ACC112 (cell line): ENCODE results near the gene GRB10.

Experiments
- H2AFZ ChIP-seq: fragments of 200-600 bp; sonication (generic); one replicate; pipeline ENCODE4 v1.6.0; 2017; ENCODE audit warnings: antibody characterized with exemption, low read length; ENCODE audit not compliant: unreplicated experiment
- H3K27ac ChIP-seq: fragments of 200-600 bp; sonication (generic); 2 replicates; pipeline ENCODE4 v1.5.1; 2014; ENCODE audit warnings: low read depth, mild to moderate bottlenecking, antibody characterized with exemption, low read length, moderate library complexity
- H3K27me3 ChIP-seq: fragments of 200-600 bp; sonication (generic); 2 replicates; pipeline ENCODE4 v1.6.1; 2014; ENCODE audit warnings: mild to moderate bottlenecking, antibody characterized with exemption, low read length, moderate library complexity, mixed read lengths; ENCODE audit not compliant: insufficient read depth
- H3K36me3 ChIP-seq: fragments of 200-600 bp; sonication (generic); 2 replicates; pipeline ENCODE4 v1.6.1; 2016; ENCODE audit warnings: mild to moderate bottlenecking, antibody characterized with exemption, low read length, moderate library complexity, mixed read lengths; ENCODE audit not compliant: insufficient read depth
- H3K4me1 ChIP-seq: fragments of 200-600 bp; sonication (generic); one replicate; pipeline ENCODE4 v1.6.1; 2016; ENCODE audit warnings: low read length, mixed read lengths; ENCODE audit not compliant: insufficient read depth, unreplicated experiment, control insufficient read depth
- H3K4me3 ChIP-seq: fragments of 200-600 bp; sonication (generic); 2 replicates; pipeline ENCODE4 v1.5.1; 2014; ENCODE audit warnings: mild to moderate bottlenecking, low read depth, low read length
- H3K79me2 ChIP-seq: fragments of 200-600 bp; sonication (generic); one replicate; pipeline ENCODE4 v1.6.0; 2016; ENCODE audit warnings: low read length; ENCODE audit not compliant: control insufficient read depth, unreplicated experiment, insufficient read depth

Gene GRB10

DNA sequence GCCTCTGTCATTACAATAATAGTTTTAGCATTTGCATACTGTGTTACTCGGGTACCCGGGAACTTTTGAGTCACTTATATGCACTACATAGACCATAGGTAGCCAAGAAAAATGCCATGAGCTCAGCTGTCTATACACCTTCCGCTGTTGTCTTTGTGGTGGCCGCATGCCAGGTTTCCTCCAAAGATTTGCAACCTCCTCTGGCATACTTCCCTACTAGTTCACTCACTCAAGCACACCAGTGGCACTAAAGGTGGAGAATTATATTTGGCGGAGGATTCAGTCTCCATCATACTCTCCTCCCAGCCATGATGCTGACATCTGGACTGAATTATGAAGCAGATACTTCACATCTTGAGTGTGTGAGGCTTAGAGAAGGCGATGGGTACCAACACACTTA lies 35.6 kb upstream of the GRB10 start:
- H3K27me3 ChIP-seq: no peaks in the 10 kb centered on the region
- peaks cover 24% of the 10 kb centered on the region for H3K4me1 ChIP-seq
- H3K79me2 ChIP-seq: no peaks in the 10 kb centered on the region
- no peaks in the 10 kb centered on the region for H3K36me3 ChIP-seq
- H2AFZ ChIP-seq: no peak overlapping the region
- no peak overlapping the region for H3K4me3 ChIP-seq
- no peak overlapping the region for H3K27ac ChIP-seq

DNA sequence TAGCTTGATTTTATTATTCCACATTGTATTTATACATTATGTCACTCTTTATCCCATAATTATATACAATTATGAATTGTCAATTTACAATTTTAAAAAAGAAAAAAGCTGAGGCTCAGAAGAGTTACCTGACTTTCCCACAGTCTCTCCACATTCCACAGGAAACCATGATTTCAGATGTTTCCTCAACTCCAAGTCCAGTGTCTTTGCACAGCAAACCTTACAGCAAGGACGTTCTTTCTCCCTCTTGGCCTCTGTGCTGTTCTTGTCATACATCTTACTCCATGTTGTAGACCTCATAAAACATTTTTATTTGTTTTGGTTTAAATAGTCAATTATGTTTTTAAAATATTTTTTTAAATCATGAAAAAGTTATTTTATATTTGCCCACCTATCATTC lies 34.9 kb upstream of the GRB10 start:
- Histone ChIP-seq H3K4me3 (no peak overlapping the region), H3K4me1 (peaks cover 28% of the 10 kb centered on the region), H3K36me3 (no peaks in the 10 kb centered on the region)

DNA sequence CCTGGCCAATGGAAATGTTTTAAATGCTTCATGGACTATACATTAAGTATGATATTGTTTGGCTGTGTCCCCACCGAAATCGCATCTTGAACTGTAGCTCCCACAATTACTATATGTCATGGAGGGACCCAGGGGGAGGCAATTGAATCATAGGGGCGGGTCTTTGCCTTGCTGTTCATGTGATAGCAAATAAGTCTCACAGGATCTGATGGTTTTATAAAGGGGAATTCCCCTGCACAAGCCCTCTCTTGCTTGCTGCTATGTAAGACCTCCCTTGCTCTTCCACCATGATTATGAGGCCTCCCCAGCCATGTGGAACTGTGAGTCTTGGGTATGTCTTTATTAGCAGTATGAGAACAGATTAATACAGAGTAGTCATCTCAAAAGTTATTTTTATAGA lies 32.4 kb upstream of the GRB10 start:
- no peak overlapping the region for H3K27ac ChIP-seq
- H3K4me1 ChIP-seq: peaks cover 15% of the 10 kb centered on the region
- H3K4me3 ChIP-seq: no peak overlapping the region
- H3K36me3 ChIP-seq: no peaks in the 10 kb centered on the region
- no peak overlapping the region for H2AFZ ChIP-seq
- H3K79me2 ChIP-seq: no peaks in the 10 kb centered on the region
- no peaks in the 10 kb centered on the region for H3K27me3 ChIP-seq

More for the DNA sequence above, 34.9 kb upstream of the GRB10 start:
- H2AFZ ChIP-seq: no peak overlapping the region
- H3K27ac ChIP-seq: no peak overlapping the region
- H3K79me2 ChIP-seq: no peaks in the 10 kb centered on the region
- no peaks in the 10 kb centered on the region for H3K27me3 ChIP-seq

DNA sequence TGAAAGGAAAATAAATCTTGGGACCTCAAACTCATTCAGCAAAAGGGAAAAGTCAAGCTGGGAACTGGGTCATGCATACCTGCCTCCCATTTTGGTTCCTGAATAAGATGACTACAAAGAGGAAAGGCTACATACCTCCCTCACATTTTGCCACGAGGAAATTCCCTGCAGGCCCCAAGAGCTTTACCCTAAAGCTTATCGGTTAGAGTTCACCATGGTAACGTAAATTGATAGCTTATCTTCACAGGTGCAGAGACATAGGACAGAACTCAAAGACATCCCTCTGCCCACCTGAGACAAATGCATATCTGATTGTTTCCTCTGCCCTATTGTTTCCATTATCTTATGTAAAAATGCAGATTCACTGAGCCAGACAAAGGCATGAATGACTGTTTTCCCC lies 31.5 kb upstream of the GRB10 start:
- no peaks in the 10 kb centered on the region for H3K27me3 ChIP-seq
- no peak overlapping the region for H3K27ac ChIP-seq
- H3K4me1 ChIP-seq: peaks cover 15% of the 10 kb centered on the region
- H3K36me3 ChIP-seq: no peaks in the 10 kb centered on the region
- H2AFZ ChIP-seq: no peak overlapping the region
- H3K79me2 ChIP-seq: no peaks in the 10 kb centered on the region
- no peak overlapping the region for H3K4me3 ChIP-seq

DNA sequence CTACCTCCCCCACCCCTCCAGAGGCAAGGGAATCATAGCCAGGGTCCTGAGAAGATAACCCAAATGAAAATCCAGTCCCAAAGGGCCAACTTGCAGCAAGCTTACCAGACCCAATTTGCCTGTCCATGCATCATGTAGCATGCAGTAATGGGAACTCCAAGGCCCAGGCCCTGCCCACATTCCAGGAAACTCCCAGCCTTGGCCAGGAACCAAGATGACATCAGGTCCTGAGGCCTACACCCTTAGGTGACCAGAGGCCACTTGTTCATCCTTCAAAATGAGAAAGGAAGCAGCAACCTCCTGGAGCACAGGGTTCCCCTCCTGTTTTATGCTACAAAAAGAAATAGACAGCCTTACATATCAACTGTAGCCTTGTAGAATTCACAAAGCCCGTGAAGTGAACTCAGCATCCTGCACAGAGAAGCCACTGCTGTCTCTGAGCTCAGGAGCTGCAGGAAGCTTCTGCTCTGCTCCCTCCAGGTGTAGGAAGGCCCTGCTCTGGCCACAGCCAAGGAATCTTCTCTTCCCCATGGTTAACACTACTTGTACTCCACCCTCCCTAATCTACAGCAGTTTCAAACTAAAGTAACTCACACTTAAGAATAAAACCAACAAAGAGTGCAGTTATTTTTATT lies 30.3 kb upstream of the GRB10 start:
- no peak overlapping the region for H3K4me3 ChIP-seq
- H2AFZ ChIP-seq: no peak overlapping the region
- H3K27me3 ChIP-seq: no peaks in the 10 kb centered on the region
- peaks cover 10% of the 10 kb centered on the region for H3K4me1 ChIP-seq
- peak overlapping the region; percentile 4; the same call in 1 of the 2 replicates for H3K27ac ChIP-seq
- H3K79me2 ChIP-seq: no peaks in the 10 kb centered on the region
- H3K36me3 ChIP-seq: no peaks in the 10 kb centered on the region

DNA sequence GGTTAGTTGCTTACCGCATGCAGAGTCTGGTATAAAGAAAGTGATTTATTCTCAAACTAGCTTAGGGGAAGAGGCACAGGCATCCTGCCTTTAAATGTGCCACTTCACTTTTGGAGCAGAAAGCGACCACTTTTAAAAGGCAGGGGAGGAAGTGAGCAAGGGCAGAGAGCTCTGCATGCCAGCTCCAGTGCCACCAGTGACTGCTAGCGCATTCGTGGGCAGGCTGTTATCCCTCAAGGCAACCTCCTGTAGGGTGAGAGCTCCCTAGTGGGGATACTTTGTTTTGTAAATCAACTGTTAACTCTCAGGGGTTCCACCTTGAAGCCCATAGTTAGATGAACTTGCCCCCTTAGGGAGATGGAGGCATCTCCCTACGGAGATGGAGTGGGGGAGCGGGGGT lies 29.4 kb upstream of the GRB10 start:
- H3K36me3 ChIP-seq: no peaks in the 10 kb centered on the region
- H3K27me3 ChIP-seq: no peaks in the 10 kb centered on the region
- H3K27ac ChIP-seq: no peak overlapping the region
- H2AFZ ChIP-seq: no peak overlapping the region
- peaks cover 15% of the 10 kb centered on the region for H3K4me1 ChIP-seq
- no peak overlapping the region for H3K4me3 ChIP-seq
- H3K79me2 ChIP-seq: no peaks in the 10 kb centered on the region

DNA sequence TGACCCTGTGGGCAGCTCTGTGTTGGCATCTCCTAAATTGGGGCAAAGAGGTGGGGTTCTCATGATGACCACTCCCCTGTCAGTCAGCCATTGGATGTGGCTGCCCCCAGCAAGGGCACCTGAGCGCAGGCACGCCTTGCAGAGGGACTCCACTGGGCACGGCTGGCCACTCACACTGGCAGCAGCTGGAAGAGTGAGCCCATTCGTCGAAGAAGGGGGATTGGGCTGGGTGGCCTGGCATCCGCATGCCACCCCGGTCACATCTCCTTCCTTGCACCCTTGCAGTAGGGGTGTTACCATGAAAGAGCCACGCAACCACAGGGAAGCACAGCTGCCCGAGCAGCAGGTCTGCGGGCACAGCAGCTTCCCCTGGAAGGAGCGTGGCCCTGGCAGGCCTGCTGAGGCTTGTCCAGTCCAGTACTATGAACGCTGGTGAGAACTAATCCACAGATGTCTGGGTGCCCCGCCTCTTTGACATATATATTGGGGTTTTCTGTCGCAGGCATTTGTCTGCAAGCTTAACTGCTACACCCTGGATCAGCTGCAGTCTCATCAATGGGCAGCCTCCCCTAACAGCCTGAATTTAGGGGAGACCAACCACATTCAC lies 25.7 kb upstream of the GRB10 start:
- no peak overlapping the region for H3K4me3 ChIP-seq
- no peak overlapping the region for H3K27ac ChIP-seq
- H3K4me1 ChIP-seq: peaks cover 36% of the 10 kb centered on the region
- H3K79me2 ChIP-seq: no peaks in the 10 kb centered on the region
- H2AFZ ChIP-seq: no peak overlapping the region
- no peaks in the 10 kb centered on the region for H3K36me3 ChIP-seq
- no peaks in the 10 kb centered on the region for H3K27me3 ChIP-seq

DNA sequence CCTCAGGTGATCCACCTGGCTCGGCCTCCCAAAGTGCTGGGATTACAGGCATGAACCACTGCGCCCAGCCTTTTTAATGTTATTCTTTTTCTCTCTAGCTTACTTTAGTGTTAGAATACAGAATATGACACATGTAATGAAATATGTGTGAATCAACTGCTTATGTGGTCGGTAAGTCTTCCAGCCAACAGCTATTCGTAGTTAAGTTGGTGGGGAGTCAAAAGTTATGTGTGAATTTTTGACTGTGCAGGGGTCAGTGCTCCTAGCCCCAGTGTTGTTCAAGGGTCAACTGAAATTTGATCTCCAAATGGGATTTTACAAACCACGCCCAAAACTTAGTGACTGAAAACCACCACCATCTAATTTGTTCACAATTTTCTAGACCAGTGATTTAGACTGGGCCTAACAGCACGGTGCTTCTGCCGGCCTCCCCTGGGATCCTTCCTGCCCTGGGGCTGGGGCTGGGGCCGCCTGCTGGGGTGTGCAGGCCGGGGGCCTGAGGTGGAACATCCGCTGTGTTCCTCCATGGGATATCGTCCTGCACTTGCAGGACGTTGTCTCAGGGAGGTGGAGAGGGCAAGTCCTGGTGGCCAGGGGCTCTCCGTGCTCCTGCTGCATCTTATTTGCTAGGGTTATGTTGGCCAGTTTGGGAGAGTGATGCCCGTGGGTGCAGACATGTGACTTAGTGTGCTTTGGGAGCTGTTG lies 24.5 kb upstream of the GRB10 start:
- Histone ChIP-seq H2AFZ (no peak overlapping the region), H3K4me3 (no peak overlapping the region), H3K4me1 (peaks cover 33% of the 10 kb centered on the region), H3K27me3 (no peaks in the 10 kb centered on the region), H3K36me3 (no peaks in the 10 kb centered on the region), H3K79me2 (no peaks in the 10 kb centered on the region), H3K27ac (no peak overlapping the region)

DNA sequence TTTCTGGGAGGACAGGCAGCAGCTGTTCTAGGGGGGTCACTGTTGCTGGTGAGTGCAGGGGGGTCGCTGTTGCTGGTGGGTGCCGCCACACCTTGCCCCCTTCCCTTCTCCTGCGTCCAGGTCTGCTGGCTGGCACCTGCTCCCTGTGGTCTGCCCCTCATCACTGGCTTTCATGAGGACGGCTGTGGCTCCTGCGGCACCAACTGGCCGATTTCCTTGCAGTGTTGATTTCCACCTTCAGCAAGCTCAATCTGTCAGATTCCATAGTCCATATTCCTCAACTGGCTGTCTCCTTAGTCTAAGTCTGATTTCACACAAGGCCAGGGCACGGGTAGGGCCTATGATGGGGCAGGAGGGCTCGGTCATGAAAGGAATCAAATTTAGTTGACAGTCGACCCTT lies 23.4 kb upstream of the GRB10 start:
- no peaks in the 10 kb centered on the region for H3K36me3 ChIP-seq
- H2AFZ ChIP-seq: no peak overlapping the region
- no peaks in the 10 kb centered on the region for H3K79me2 ChIP-seq
- H3K4me1 ChIP-seq: peaks cover 33% of the 10 kb centered on the region
- H3K27ac ChIP-seq: no peak overlapping the region
- H3K27me3 ChIP-seq: no peaks in the 10 kb centered on the region
- H3K4me3 ChIP-seq: no peak overlapping the region

DNA sequence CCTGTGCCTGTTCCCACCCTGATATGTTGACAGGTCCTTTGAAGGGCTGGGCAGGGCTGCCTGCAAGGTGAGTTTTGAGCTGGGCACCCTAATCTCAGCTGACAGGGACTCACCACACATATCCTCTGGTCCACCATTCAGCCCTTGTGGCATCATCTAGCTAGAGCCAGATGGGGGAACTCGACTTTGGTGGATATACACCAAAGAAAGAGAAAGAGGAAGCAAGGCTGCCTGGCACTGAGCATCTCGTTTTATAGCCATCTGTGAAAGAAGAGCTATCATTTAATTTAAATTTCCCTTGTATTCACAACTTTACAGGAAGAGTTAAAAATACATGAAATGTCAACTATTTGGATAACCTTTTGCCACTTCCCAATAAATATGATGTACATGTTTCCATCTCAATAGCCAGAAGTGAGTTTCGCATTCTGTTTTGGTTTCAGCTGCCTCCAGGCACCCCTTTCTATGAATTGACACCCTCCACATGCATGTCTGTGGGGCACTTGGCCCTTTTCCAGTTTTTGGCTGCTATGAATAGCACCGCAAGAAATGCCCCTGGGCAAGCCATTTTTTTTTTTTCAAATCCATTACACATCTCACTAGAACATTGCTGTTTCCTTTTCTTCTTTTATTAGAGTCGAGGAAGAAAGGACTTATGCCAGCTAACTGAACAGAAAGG lies 22.9 kb upstream of the GRB10 start:
- Histone ChIP-seq H3K79me2 (no peaks in the 10 kb centered on the region), H3K36me3 (no peaks in the 10 kb centered on the region), H2AFZ (no peak overlapping the region), H3K4me1 (peaks cover 33% of the 10 kb centered on the region), H3K27ac (no peak overlapping the region), H3K27me3 (no peaks in the 10 kb centered on the region), H3K4me3 (no peak overlapping the region)
